Activated naive CD4-positive, alpha-beta T cell treated with anti-CD3 and anti-CD28 coated beads, Interleukin-2, amount 50 U/mL, for 24 hours (primary cell): ENCODE data around the gene TBC1D22A.
"Not testable (repeated sequence)": the region's sequence is repeated elsewhere in the genome, so short reads cannot be mapped to it uniquely, and the experiment has no call there.

Source experiments
- H3K27ac Mint-ChIP-seq: one replicate; pipeline ENCODE4 v1.8.0; 2021; ENCODE audit warnings: mild to moderate bottlenecking, mixed read lengths
- H3K27me3 Mint-ChIP-seq: one replicate; pipeline ENCODE4 v1.8.0; 2021; ENCODE audit warnings: mixed read lengths
- H3K36me3 Mint-ChIP-seq: one replicate; pipeline ENCODE4 v1.8.0; 2021; ENCODE audit warnings: mixed read lengths
- H3K4me1 Mint-ChIP-seq: one replicate; pipeline ENCODE4 v1.8.0; 2021; ENCODE audit warnings: mixed read lengths
- H3K4me3 Mint-ChIP-seq: one replicate; pipeline ENCODE4 v1.8.0; 2021; ENCODE audit warnings: mild to moderate bottlenecking, mixed read lengths
- H3K9me3 Mint-ChIP-seq: one replicate; pipeline ENCODE4 v1.8.0; 2021; ENCODE audit warnings: mixed read lengths

Gene TBC1D22A

GRCh38 chr22:46970411-46971098 lies 208.1 kb downstream of the TBC1D22A start:
- H3K27ac Mint-ChIP-seq: no peak overlapping the region
- H3K4me1 Mint-ChIP-seq: peaks cover 24% of the 10 kb centered on the region
- no peaks in the 10 kb centered on the region for H3K9me3 Mint-ChIP-seq
- H3K36me3 Mint-ChIP-seq: peaks cover 6% of the 10 kb centered on the region
- no peaks in the 10 kb centered on the region for H3K27me3 Mint-ChIP-seq
- no peak overlapping the region for H3K4me3 Mint-ChIP-seq

GRCh38 chr22:46971099-46971763 lies 208.8 kb downstream of the TBC1D22A start:
- Mint-ChIP-seq H3K27ac (no peak overlapping the region), H3K4me3 (no peak overlapping the region), H3K27me3 (no peaks in the 10 kb centered on the region), H3K9me3 (no peaks in the 10 kb centered on the region), H3K4me1 (peaks cover 21% of the 10 kb centered on the region), H3K36me3 (peaks cover 8% of the 10 kb centered on the region)

- no peak overlapping the region for H3K27ac Mint-ChIP-seq
- H3K27me3 Mint-ChIP-seq: no peaks in the 10 kb centered on the region
- H3K9me3 Mint-ChIP-seq: no peaks in the 10 kb centered on the region
- no peak overlapping the region for H3K4me3 Mint-ChIP-seq
- H3K36me3 Mint-ChIP-seq: peaks cover 9% of the 10 kb centered on the region
- H3K4me1 Mint-ChIP-seq: peaks cover 19% of the 10 kb centered on the region
Observed at GRCh38 chr22:46971764-46972125, 209.3 kb downstream of the TBC1D22A start.

GRCh38 chr22:46972256-46972655 lies 209.8 kb downstream of the TBC1D22A start:
- H3K4me1 Mint-ChIP-seq: peaks cover 19% of the 10 kb centered on the region
- no peaks in the 10 kb centered on the region for H3K9me3 Mint-ChIP-seq
- no peak overlapping the region for H3K27ac Mint-ChIP-seq
- H3K4me3 Mint-ChIP-seq: no peak overlapping the region
- H3K36me3 Mint-ChIP-seq: peaks cover 13% of the 10 kb centered on the region
- H3K27me3 Mint-ChIP-seq: no peaks in the 10 kb centered on the region

- H3K9me3 Mint-ChIP-seq: no peaks in the 10 kb centered on the region
- H3K4me3 Mint-ChIP-seq: no peak overlapping the region
- peaks cover 13% of the 10 kb centered on the region for H3K36me3 Mint-ChIP-seq
- peaks cover 19% of the 10 kb centered on the region for H3K4me1 Mint-ChIP-seq
- H3K27me3 Mint-ChIP-seq: no peaks in the 10 kb centered on the region
- no peak overlapping the region for H3K27ac Mint-ChIP-seq
Observed at GRCh38 chr22:46972901-46973831, 210.7 kb downstream of the TBC1D22A start.

GRCh38 chr22:46974077-46974476 lies 211.6 kb downstream of the TBC1D22A start:
- Mint-ChIP-seq H3K4me3 (no peak overlapping the region), H3K36me3 (peaks cover 17% of the 10 kb centered on the region), H3K27ac (no peak overlapping the region), H3K4me1 (peaks cover 13% of the 10 kb centered on the region), H3K27me3 (no peaks in the 10 kb centered on the region), H3K9me3 (no peaks in the 10 kb centered on the region)

- Mint-ChIP-seq H3K36me3 (peaks cover 25% of the 10 kb centered on the region), H3K4me1 (peaks cover 10% of the 10 kb centered on the region), H3K27me3 (no peaks in the 10 kb centered on the region), H3K4me3 (no peak overlapping the region), H3K27ac (no peak overlapping the region), H3K9me3 (no peaks in the 10 kb centered on the region)
Observed at GRCh38 chr22:46974631-46975585, 212.5 kb downstream of the TBC1D22A start.

GRCh38 chr22:46976143-46976542 lies 213.7 kb downstream of the TBC1D22A start:
- Mint-ChIP-seq H3K4me3 (no peak overlapping the region), H3K4me1 (peaks cover 3% of the 10 kb centered on the region), H3K27me3 (no peaks in the 10 kb centered on the region), H3K27ac (no peak overlapping the region), H3K9me3 (no peaks in the 10 kb centered on the region), H3K36me3 (peaks cover 25% of the 10 kb centered on the region)

GRCh38 chr22:46976598-46976997 lies 214.1 kb downstream of the TBC1D22A start:
- Mint-ChIP-seq H3K27ac (no peak overlapping the region), H3K9me3 (no peaks in the 10 kb centered on the region)

GRCh38 chr22:46977656-46978343 lies 215.3 kb downstream of the TBC1D22A start:
- Mint-ChIP-seq H3K9me3 (no peaks in the 10 kb centered on the region), H3K27me3 (no peaks in the 10 kb centered on the region), H3K4me1 (peaks cover 9% of the 10 kb centered on the region), H3K27ac (no peak overlapping the region), H3K36me3 (peaks cover 26% of the 10 kb centered on the region), H3K4me3 (no peak overlapping the region)

More at GRCh38 chr22:46976598-46976997, 214.1 kb downstream of the TBC1D22A start:
- Mint-ChIP-seq H3K4me1 (peaks cover 6% of the 10 kb centered on the region), H3K27me3 (no peaks in the 10 kb centered on the region), H3K36me3 (peaks cover 26% of the 10 kb centered on the region), H3K4me3 (no peak overlapping the region)

- not testable (repeated sequence) for H3K27me3 Mint-ChIP-seq, H3K9me3 Mint-ChIP-seq, H3K4me1 Mint-ChIP-seq, H3K4me3 Mint-ChIP-seq, H3K27ac Mint-ChIP-seq
- H3K36me3 Mint-ChIP-seq: peaks cover 26% of the 10 kb centered on the region
Observed at GRCh38 chr22:46978668-46979067, 216.2 kb downstream of the TBC1D22A start.

- no peak overlapping the region for H3K4me3 Mint-ChIP-seq
- no peaks in the 10 kb centered on the region for H3K27me3 Mint-ChIP-seq
- H3K4me1 Mint-ChIP-seq: peaks cover 9% of the 10 kb centered on the region
- peaks cover 26% of the 10 kb centered on the region for H3K36me3 Mint-ChIP-seq
- H3K9me3 Mint-ChIP-seq: no peaks in the 10 kb centered on the region
- no peak overlapping the region for H3K27ac Mint-ChIP-seq
Observed at GRCh38 chr22:46979506-46979905, 217.1 kb downstream of the TBC1D22A start.

GRCh38 chr22:46980392-46980791 lies 217.9 kb downstream of the TBC1D22A start:
- no peak overlapping the region for H3K27ac Mint-ChIP-seq
- peaks cover 23% of the 10 kb centered on the region for H3K36me3 Mint-ChIP-seq
- peaks cover 9% of the 10 kb centered on the region for H3K4me1 Mint-ChIP-seq
- no peaks in the 10 kb centered on the region for H3K27me3 Mint-ChIP-seq
- no peaks in the 10 kb centered on the region for H3K9me3 Mint-ChIP-seq
- H3K4me3 Mint-ChIP-seq: no peak overlapping the region

- Mint-ChIP-seq H3K4me3 (no peak overlapping the region), H3K27me3 (no peaks in the 10 kb centered on the region), H3K36me3 (peaks cover 18% of the 10 kb centered on the region), H3K9me3 (no peaks in the 10 kb centered on the region), H3K4me1 (peaks cover 9% of the 10 kb centered on the region), H3K27ac (no peak overlapping the region)
Observed at GRCh38 chr22:46982635-46983034, 220.2 kb downstream of the TBC1D22A start.
